Hepatocyte (in vitro differentiated cells): ENCODE results near the gene COG1.

Source experiments
- EZH2 ChIP-seq: fragments of 200-600 bp; sonication (generic); IDR thresholded peaks from 2 replicates; pipeline ENCODE4 v1.6.1; 2016; ENCODE audit warnings: antibody characterized with exemption, mild to moderate bottlenecking, borderline replicate concordance
- EZH2phosphoT487 ChIP-seq: fragments of 200-600 bp; sonication (generic); IDR thresholded peaks from one replicate; pipeline ENCODE4 v1.6.1; 2018; ENCODE audit warnings: antibody characterized with exemption, mild to moderate bottlenecking, low read depth, moderate library complexity; ENCODE audit not compliant: unreplicated experiment, severe bottlenecking
- TF ChIP-seq, protein P1 (sequence below): fragments of 200-600 bp; sonication (generic); IDR thresholded peaks from 2 replicates; pipeline ENCODE4 v1.5.1; 2016; ENCODE audit warnings: antibody characterized with exemption, mild to moderate bottlenecking; ENCODE audit not compliant: poor library complexity

DNA sequence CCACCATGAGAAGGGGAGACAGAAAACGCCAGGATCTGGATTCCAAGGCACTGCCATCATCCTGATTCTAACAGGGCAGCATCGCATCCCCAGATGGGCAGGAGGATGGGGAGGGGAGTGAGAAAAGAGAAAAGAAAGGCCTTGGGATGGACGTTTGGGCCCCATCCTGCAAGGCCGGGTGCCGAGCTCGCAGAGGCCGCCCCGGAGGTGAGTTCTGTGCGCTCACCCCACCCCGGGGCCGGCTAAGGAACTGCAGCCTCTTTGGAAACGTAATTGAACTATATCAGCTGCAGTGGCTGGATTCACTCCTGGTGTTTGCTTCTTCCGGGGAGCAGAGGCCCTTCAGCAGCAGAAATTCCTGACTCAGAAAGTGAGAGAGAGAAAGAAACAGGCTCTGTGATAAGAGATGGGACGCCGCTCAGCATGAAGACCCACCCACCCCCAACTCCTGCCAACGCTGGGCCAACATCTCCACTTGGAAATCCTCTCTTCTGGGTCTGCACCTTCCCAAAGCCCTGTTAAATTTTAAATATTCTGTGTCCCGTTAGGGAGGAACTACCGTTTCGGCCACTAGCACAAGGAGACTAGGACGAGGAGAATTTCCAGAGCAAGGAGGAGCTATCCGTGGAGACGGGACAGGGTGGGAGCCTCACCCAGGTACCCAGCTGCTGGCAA lies 36.6 kb upstream of the COG1 start:
- TF ChIP-seq, protein P1, sequence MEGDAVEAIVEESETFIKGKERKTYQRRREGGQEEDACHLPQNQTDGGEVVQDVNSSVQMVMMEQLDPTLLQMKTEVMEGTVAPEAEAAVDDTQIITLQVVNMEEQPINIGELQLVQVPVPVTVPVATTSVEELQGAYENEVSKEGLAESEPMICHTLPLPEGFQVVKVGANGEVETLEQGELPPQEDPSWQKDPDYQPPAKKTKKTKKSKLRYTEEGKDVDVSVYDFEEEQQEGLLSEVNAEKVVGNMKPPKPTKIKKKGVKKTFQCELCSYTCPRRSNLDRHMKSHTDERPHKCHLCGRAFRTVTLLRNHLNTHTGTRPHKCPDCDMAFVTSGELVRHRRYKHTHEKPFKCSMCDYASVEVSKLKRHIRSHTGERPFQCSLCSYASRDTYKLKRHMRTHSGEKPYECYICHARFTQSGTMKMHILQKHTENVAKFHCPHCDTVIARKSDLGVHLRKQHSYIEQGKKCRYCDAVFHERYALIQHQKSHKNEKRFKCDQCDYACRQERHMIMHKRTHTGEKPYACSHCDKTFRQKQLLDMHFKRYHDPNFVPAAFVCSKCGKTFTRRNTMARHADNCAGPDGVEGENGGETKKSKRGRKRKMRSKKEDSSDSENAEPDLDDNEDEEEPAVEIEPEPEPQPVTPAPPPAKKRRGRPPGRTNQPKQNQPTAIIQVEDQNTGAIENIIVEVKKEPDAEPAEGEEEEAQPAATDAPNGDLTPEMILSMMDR = peak; percentile 72
- TF ChIP-seq EZH2phosphoT487 (no peak), EZH2 (no peak)
